Activated CD8-positive, alpha-beta memory T cell treated with anti-CD3 and anti-CD28 coated beads for 24 hours (primary cell): ENCODE data around the gene FETUB.
"Not testable (repeated sequence)": the region's sequence is repeated elsewhere in the genome, so short reads cannot be mapped to it uniquely, and the experiment has no call there.

Experiments used
- DNase-seq: peaks from one replicate; pipeline ENCODE4 v3.0.0-alpha.2; 2020

The FETUB gene

GRCh38 chr3:186680869-186681268 is 40.7 kb downstream of the FETUB start:
- no peak for DNase-seq

GRCh38 chr3:186682812-186683211 is 42.6 kb downstream of the FETUB start:
- DNase-seq, result no peak

GRCh38 chr3:186683979-186684378 is 43.8 kb downstream of the FETUB start:
- no peak for DNase-seq

GRCh38 chr3:186686475-186686874 is 46.3 kb downstream of the FETUB start:
- not testable (repeated sequence) for DNase-seq

GRCh38 chr3:186687120-186687651 is 47.0 kb downstream of the FETUB start:
- no peak for DNase-seq

GRCh38 chr3:186690304-186690703 is 50.1 kb downstream of the FETUB start:
- DNase-seq, result not testable (repeated sequence)

- DNase-seq, result no peak
Observed at GRCh38 chr3:186691676-186692075, 51.5 kb downstream of the FETUB start.

GRCh38 chr3:186693843-186694242 is 53.6 kb downstream of the FETUB start:
- DNase-seq, result no peak

GRCh38 chr3:186694288-186695032 is 54.3 kb downstream of the FETUB start:
- no peak for DNase-seq

GRCh38 chr3:186696522-186696921 is 56.3 kb downstream of the FETUB start:
- no peak for DNase-seq

- DNase-seq, result peak; percentile 0
Observed at GRCh38 chr3:186697510-186697909, 57.3 kb downstream of the FETUB start.

- DNase-seq, result no peak
Observed at GRCh38 chr3:186700267-186700666, 60.1 kb downstream of the FETUB start.

- not testable (repeated sequence) for DNase-seq
Observed at GRCh38 chr3:186702451-186702850, 62.3 kb downstream of the FETUB start.
